H1 (cell line): Measurements from ENCODE around the gene RBCK1. TPM values are rescaled to one million over a fixed set of nuclear protein-coding genes. Genes with fewer than 3 reads are reported as not detected.
A peak's percentile ranks its signal among the peaks of the same experiment; 100 is the strongest.

ENCODE experiments used
- CTCF ChIA-PET: fragments of 300-600 bp; sonication (Branson Sonifier 250); formaldehyde crosslinking; loops from one replicate; lab custom pipeline; 2021; ENCODE audit not compliant: partially characterized antibody; lab: Charles Lee
- POLR2A ChIA-PET: fragments of 300-600 bp; sonication (Branson Sonifier 250); formaldehyde crosslinking; loops from one replicate; lab custom pipeline; 2021; ENCODE audit warnings: inconsistent platforms; ENCODE audit not compliant: partially characterized antibody; lab: Charles Lee
- DNase-seq, 2 experiments: peaks; one replicate each; pipeline versions ENCODE4 v3.0.0 to v3.0.0-alpha.2; 2010 to 2022; ENCODE audit warnings: low spot score in 2 of 2, low read depth in 1 of 2, mixed read lengths in 1 of 2
- FAIRE-seq: peaks from 2 replicates; lab custom pipeline; 2011; peaks lifted over from hg19 to GRCh38; lab: Jason Lieb, UNC
- H2AFZ ChIP-seq: 2 replicates; pipeline ENCODE4 v1.8.1; 2012; ENCODE audit warnings: low read length, inconsistent platforms
- H2AK5ac ChIP-seq: 2 replicates; pipeline ENCODE4 v1.6.1; 2013; ENCODE audit warnings: low read depth, low read length
- H2BK120ac ChIP-seq: replicated peaks from 2 replicates; pipeline ENCODE3; 2013; ENCODE audit warnings: low read depth, low read length, inconsistent platforms
- H2BK12ac ChIP-seq: 2 replicates; pipeline ENCODE4 v1.6.1; 2013; ENCODE audit warnings: low read depth, low read length
- H2BK15ac ChIP-seq: 2 replicates; pipeline ENCODE4 v1.6.1; 2013; ENCODE audit warnings: low read length
- H2BK20ac ChIP-seq: 2 replicates; pipeline ENCODE4 v1.6.1; 2013; ENCODE audit warnings: low read length
- H2BK5ac ChIP-seq: 2 replicates; pipeline ENCODE4 v1.6.1; 2013; ENCODE audit warnings: low read depth, low read length
- H3K14ac ChIP-seq: 2 replicates; pipeline ENCODE4 v1.6.1; 2013; ENCODE audit warnings: inconsistent platforms; ENCODE audit not compliant: insufficient read length
- H3K18ac ChIP-seq: 2 replicates; pipeline ENCODE4 v1.6.1; 2013; ENCODE audit warnings: low read length; ENCODE audit errors: extremely low read depth
- H3K23ac ChIP-seq: 2 replicates; pipeline ENCODE4 v1.6.1; 2013; ENCODE audit warnings: inconsistent platforms; ENCODE audit not compliant: insufficient read length
- H3K23me2 ChIP-seq: 2 replicates; pipeline ENCODE4 v1.6.1; 2013; ENCODE audit warnings: low read depth, low read length
- H3K27ac ChIP-seq: 2 replicates; pipeline ENCODE4 v1.6.1; 2011; ENCODE audit warnings: low read depth, low read length, inconsistent platforms
- H3K27me3 ChIP-seq, 4 experiments: replicated peaks in 1 of 4; 1 replicate in 1 of 4; 2 replicates in 3 of 4; pipeline versions ENCODE4 v1.6.1 to v1.8.1; 2011 to 2013; ENCODE audit warnings: low read length in 3 of 4, mild to moderate bottlenecking in 3 of 4, inconsistent platforms in 2 of 4, mixed read lengths in 2 of 4, moderate library complexity in 1 of 4; ENCODE audit not compliant: control insufficient read depth in 3 of 4, insufficient read depth in 3 of 4; ENCODE audit errors: extremely low read depth in 1 of 4
- H3K36me3 ChIP-seq, 4 experiments: 2 replicates each; pipeline versions ENCODE4 v1.6.1 to v1.8.1; 2011 to 2013; ENCODE audit warnings: mild to moderate bottlenecking in 4 of 4, low read length in 3 of 4, moderate library complexity in 2 of 4, control low read depth in 1 of 4, inconsistent platforms in 1 of 4; ENCODE audit not compliant: insufficient read depth in 4 of 4, control insufficient read depth in 2 of 4
- H3K4ac ChIP-seq: replicated peaks from 2 replicates; pipeline ENCODE3; 2013; ENCODE audit warnings: low read length, low read depth, mixed read lengths, inconsistent platforms; ENCODE audit not compliant: insufficient read length
- H3K4me1 ChIP-seq, 4 experiments: replicated peaks in 1 of 4; 1 replicate in 1 of 4; 2 replicates in 3 of 4; pipeline versions ENCODE4 v1.6.1 to v1.8.1; 2011 to 2013; ENCODE audit warnings: low read length in 3 of 4, inconsistent platforms in 2 of 4, mixed read lengths in 1 of 4; ENCODE audit not compliant: insufficient read depth in 4 of 4, control insufficient read depth in 3 of 4
- H3K4me2 ChIP-seq, 2 experiments: 2 replicates each; pipeline versions ENCODE4 v1.6.1 to v1.8.1; 2011 to 2013; ENCODE audit warnings: low read depth in 2 of 2, low read length in 2 of 2, control low read depth in 1 of 2, inconsistent platforms in 1 of 2, mild to moderate bottlenecking in 1 of 2; ENCODE audit not compliant: insufficient read depth in 1 of 2
- H3K4me3 ChIP-seq, 4 experiments: fragments of 200-600, 300-600 bp in 1 of 4; sonication (generic), shearing (Covaris generic), sonication (Bioruptor Twin) in 1 of 4; 2 replicates each; pipeline versions ENCODE4 v1.5.1 to v1.8.1; 2011 to 2016; ENCODE audit warnings: low read length in 4 of 4, low read depth in 3 of 4, control low read depth in 2 of 4, inconsistent platforms in 2 of 4, mild to moderate bottlenecking in 2 of 4, mixed read lengths in 1 of 4, moderate library complexity in 1 of 4; ENCODE audit not compliant: insufficient read depth in 2 of 4; ENCODE audit errors: extremely low read depth in 1 of 4
- H3K56ac ChIP-seq: replicated peaks from 2 replicates; pipeline ENCODE3; 2013; ENCODE audit warnings: low read depth, mild to moderate bottlenecking, mixed read lengths, low read length, inconsistent platforms; ENCODE audit not compliant: insufficient read length
- H3K79me1 ChIP-seq: 2 replicates; pipeline ENCODE4 v1.6.1; 2013; ENCODE audit warnings: low read depth, low read length, control low read depth
- H3K79me2 ChIP-seq, 2 experiments: 2 replicates each; pipeline versions ENCODE4 v1.6.1 to v1.8.1; 2012 to 2013; ENCODE audit warnings: low read length in 2 of 2, mild to moderate bottlenecking in 2 of 2, inconsistent platforms in 1 of 2; ENCODE audit not compliant: insufficient read depth in 2 of 2, control insufficient read depth in 1 of 2
- H3K9ac ChIP-seq, 4 experiments: replicated peaks in 1 of 4; 1 replicate in 1 of 4; 2 replicates in 3 of 4; pipeline versions ENCODE4 v1.6.1 to v1.8.1; 2011 to 2013; ENCODE audit warnings: low read depth in 3 of 4, low read length in 3 of 4, control low read depth in 2 of 4, mild to moderate bottlenecking in 2 of 4, moderate library complexity in 2 of 4, inconsistent platforms in 1 of 4; ENCODE audit errors: extremely low read depth in 1 of 4
- H3K9me3 ChIP-seq, 2 experiments: 2 replicates each; pipeline versions ENCODE4 v1.6.1 to v1.8.1; 2012 to 2013; ENCODE audit warnings: mild to moderate bottlenecking in 2 of 2, moderate library complexity in 2 of 2, control low read depth in 1 of 2, inconsistent platforms in 1 of 2, low read depth in 1 of 2, low read length in 1 of 2, mixed read lengths in 1 of 2; ENCODE audit not compliant: insufficient read depth in 2 of 2
- H4K20me1 ChIP-seq, 2 experiments: replicated peaks in 1 of 2; 2 replicates each; pipeline versions ENCODE3 to v1.8.1; 2011 to 2013; ENCODE audit warnings: inconsistent platforms in 2 of 2, low read length in 2 of 2, mild to moderate bottlenecking in 1 of 2; ENCODE audit not compliant: insufficient read depth in 2 of 2, control insufficient read depth in 1 of 2
- H4K5ac ChIP-seq: 2 replicates; pipeline ENCODE4 v1.6.1; 2013; ENCODE audit warnings: low read length, low read depth, mixed read lengths, inconsistent platforms; ENCODE audit not compliant: insufficient read length
- H4K8ac ChIP-seq: 2 replicates; pipeline ENCODE4 v1.8.0; 2013; ENCODE audit warnings: mild to moderate bottlenecking, moderate library complexity, low read length, inconsistent platforms; ENCODE audit not compliant: insufficient read depth; ENCODE audit errors: extremely low read depth
- H4K91ac ChIP-seq: replicated peaks from 2 replicates; pipeline ENCODE3; 2013; ENCODE audit warnings: low read length, mixed read lengths, inconsistent platforms; ENCODE audit not compliant: insufficient read length
- ASH2L ChIP-seq: fragments of 200-600, 300-600 bp; sonication (generic); IDR thresholded peaks from one replicate; pipeline ENCODE4 v1.7.1; 2017; ENCODE audit warnings: low read length
- CEBPB ChIP-seq: IDR thresholded peaks from 2 replicates; pipeline ENCODE4 v1.6.1; 2012; ENCODE audit warnings: low read depth, low read length
- GABPA ChIP-seq: IDR thresholded peaks from 2 replicates; pipeline ENCODE4 v1.6.1; 2011; ENCODE audit warnings: mild to moderate bottlenecking, low read length, moderate library complexity, borderline replicate concordance; ENCODE audit not compliant: insufficient read depth
- POLR2A ChIP-seq, 2 experiments: IDR thresholded peaks; 1 replicate in 1 of 2; 2 replicates in 1 of 2; pipeline ENCODE4 v1.6.1; 2011; ENCODE audit warnings: low read depth in 2 of 2, low read length in 2 of 2, mild to moderate bottlenecking in 2 of 2; ENCODE audit errors: control extremely low read depth in 1 of 2
- RBBP5 ChIP-seq: IDR thresholded peaks from 2 replicates; pipeline ENCODE4 v1.7.1; 2012; ENCODE audit warnings: low read depth, mild to moderate bottlenecking, inconsistent platforms, low read length, moderate library complexity, borderline replicate concordance
- TAF1 ChIP-seq: IDR thresholded peaks from 2 replicates; pipeline ENCODE4 v1.6.1; 2011; ENCODE audit warnings: mild to moderate bottlenecking, low read depth, low read length
- TBP ChIP-seq: IDR thresholded peaks from 2 replicates; pipeline ENCODE4 v1.6.1; 2011; ENCODE audit warnings: low read depth, low read length, improper control_type of control experiment
- WGBS, 2 experiments: shearing (Covaris generic) in 1 of 2; methylation state at CpG; one replicate each; pipeline versions ENCODE4 v1.1.6 to v1.1.7; 2013 to 2015; ENCODE audit warnings: low lambda C conversion rate in 2 of 2, mixed read lengths in 2 of 2, inconsistent platforms in 1 of 2, low coverage in 1 of 2, missing lambda C conversion rate in 1 of 2; ENCODE audit not compliant: insufficient replicate concordance in 2 of 2, insufficient coverage in 1 of 2, insufficient read length in 1 of 2; ENCODE audit errors: extremely low coverage in 1 of 2, missing lambda C conversion rate in 1 of 2; 5-methylcytosine and 5-hydroxymethylcytosine counted together
- polyA plus RNA-seq, 7 experiments: library from polyadenylated mRNA; depleted of rRNA in 3 of 7; stranded (reverse) in 5 of 7; unstranded in 2 of 7; fragments of >200 nt in 5 of 7; fragments of 200-250 nt in 2 of 7; gene quantifications; 1 replicate in 5 of 7; 2 replicates in 1 of 7; 4 replicates in 1 of 7; pipeline versions ENCODE4 v1.2.1 to v1.2.3, GENCODE V29; 2011 to 2013; ENCODE audit warnings: missing spikeins in 2 of 7, mixed read lengths in 2 of 7
- total RNA-seq: library from RNA; stranded (reverse); fragmentation: NEBNext Ultra II Directional; extraction: Animal tissue kit (Norgen Biotek cat#: 25700); gene quantifications from 2 replicates; pipeline ENCODE4 v1.2.1, GENCODE V29; 2021
- TF ChIP-seq, protein P1 (sequence below), 3 experiments: IDR thresholded peaks; 1 replicate in 2 of 3; 2 replicates in 1 of 3; pipeline versions ENCODE4 v1.5.1 to v1.6.1; 2011; ENCODE audit warnings: low read length in 3 of 3, mild to moderate bottlenecking in 3 of 3, inconsistent platforms in 2 of 3, low read depth in 1 of 3, moderate library complexity in 1 of 3; ENCODE audit not compliant: insufficient read depth in 1 of 3; ENCODE audit errors: control extremely low read depth in 1 of 3

Gene RBCK1
- total and polyA plus RNA-seq, 2 of the 8 experiments (the other 6 are each of a cell fraction or from before 2014, with no cell fraction given): 43.1 to 54.7 TPM

DNA sequence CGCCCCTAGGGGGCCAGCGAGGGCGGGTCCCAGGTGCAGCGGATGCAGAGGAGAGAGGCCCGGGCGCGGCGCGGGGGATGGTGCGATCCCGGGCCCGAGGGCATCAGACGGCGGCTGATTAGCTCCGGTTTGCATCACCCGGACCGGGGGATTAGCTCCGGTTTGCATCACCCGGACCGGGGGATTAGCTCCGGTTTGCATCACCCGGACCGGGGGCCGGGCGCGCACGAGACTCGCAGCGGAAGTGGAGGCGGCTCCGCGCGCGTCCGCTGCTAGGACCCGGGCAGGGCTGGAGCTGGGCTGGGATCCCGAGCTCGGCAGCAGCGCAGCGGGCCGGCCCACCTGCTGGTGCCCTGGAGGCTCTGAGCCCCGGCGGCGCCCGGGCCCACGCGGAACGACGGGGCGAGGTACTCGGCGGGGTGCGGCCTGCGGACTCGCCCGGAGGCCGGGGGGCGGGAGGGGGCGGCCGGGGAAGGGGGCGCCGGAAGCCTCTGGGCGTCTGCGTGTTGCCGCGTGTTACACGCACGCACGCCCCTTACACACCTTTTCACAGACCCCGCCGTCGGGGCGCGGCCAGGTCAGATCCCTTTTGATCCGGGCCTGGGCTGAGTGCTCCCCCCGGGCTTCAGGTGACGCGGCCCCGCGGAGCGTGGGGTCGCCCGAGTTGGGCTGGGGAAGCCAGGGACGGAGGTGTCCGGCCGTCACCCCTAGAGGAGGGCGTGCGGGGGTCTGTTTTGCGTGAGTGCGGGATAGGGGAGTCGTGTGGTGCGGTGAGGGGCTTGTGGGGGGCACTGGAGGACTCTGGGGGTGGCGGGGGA lies 27.1 kb upstream of the RBCK1 start:
- H2BK5ac ChIP-seq: no peak overlapping the region
- peak overlapping the region; percentile 99 for H4K8ac ChIP-seq
- no peaks in the 10 kb centered on the region for H3K36me3 ChIP-seq
- H3K14ac ChIP-seq: no peak overlapping the region
- DNase-seq (peak in 1 of 2 experiments; percentile 86), FAIRE-seq (no peak)
- H3K9ac ChIP-seq: peak overlapping the region in 2 of 4 experiments; percentile 38 to 44; a peak in 2 of 7 replicates
- peak overlapping the region; percentile 45 to 87 (median 53) for H3K4me3 ChIP-seq
- peaks cover 0 to 3% of the 10 kb centered on the region in 2 experiments; a peak in 1 of 4 replicates for H3K79me2 ChIP-seq
- H3K56ac ChIP-seq: peak overlapping the region; percentile 27
- no peak overlapping the region for H4K5ac ChIP-seq
- no peak overlapping the region for H2BK12ac ChIP-seq
- H2AFZ ChIP-seq: no peak overlapping the region
- no peak overlapping the region for H3K23ac ChIP-seq
- no peak overlapping the region for H2BK15ac ChIP-seq
- H3K4me1 ChIP-seq: peaks cover 0 to 7% (median 1%) of the 10 kb centered on the region in 4 experiments; a peak in 3 of 7 replicates
- H3K23me2 ChIP-seq: peaks cover 7% of the 10 kb centered on the region; the same call in 1 of the 2 replicates
- 2% methylated on average over 50 of the region's 93 CpGs; no CpG with 5 or more reads in 1 of the 2 experiments for WGBS, 2 experiments
- H3K4ac ChIP-seq: no peak overlapping the region
- peak overlapping the region; percentile 32 for H3K18ac ChIP-seq
- H3K79me1 ChIP-seq: no peaks in the 10 kb centered on the region; the same call in 1 of the 2 replicates
- H2BK20ac ChIP-seq: no peak overlapping the region
- H2BK120ac ChIP-seq: no peak overlapping the region
- H2AK5ac ChIP-seq: no peak overlapping the region
- no peaks in the 10 kb centered on the region for H3K9me3 ChIP-seq
- H3K27ac ChIP-seq: no peak overlapping the region
- peaks cover 3 to 6% of the 10 kb centered on the region in 2 experiments for H4K20me1 ChIP-seq
- ChIA-PET CTCF (interaction anchor here (1.1 to 2.6 kb wide), 4 partner anchors 19 to 47 kb away, joined by 3 to 11 read pairs (median 4); no protein-coding TSS in a partner anchor), POLR2A (interaction anchor here (0.6 to 15.2 kb wide), 17 partner anchors 10 to 389 kb away, joined by 3 to 263 read pairs (median 5); partner anchors contain the start of genes NRSN2 and SOX12)
- H3K27me3 ChIP-seq: peaks cover 0 to 15% (median 8%) of the 10 kb centered on the region in 4 experiments; a peak in 5 of 7 replicates
- H3K4me2 ChIP-seq: peak overlapping the region; percentile 61 to 92
- no peak overlapping the region for H4K91ac ChIP-seq
- TF ChIP-seq ASH2L (peak; percentile 67), RBBP5 (0 out of 2 replicates have a peak, but pooled peaks have one; percentile 33), TBP (no peak; the same call in 1 of the 2 replicates), CEBPB (peak; percentile 72), TAF1 (peak; percentile 40; the same call in 1 of the 2 replicates), GABPA (0 out of 2 replicates have a peak, but pooled peaks have one; percentile 66), POLR2A (IDR thresholded peaks at IDR 0.05; ENCODE audit: control extremely low read depth in 1 of 2, low read depth in 2 of 2, low read length in 2 of 2) (peak in 1 of 2 experiments; percentile 45; a peak in 1 of 3 replicates)
- TF ChIP-seq, protein P1, sequence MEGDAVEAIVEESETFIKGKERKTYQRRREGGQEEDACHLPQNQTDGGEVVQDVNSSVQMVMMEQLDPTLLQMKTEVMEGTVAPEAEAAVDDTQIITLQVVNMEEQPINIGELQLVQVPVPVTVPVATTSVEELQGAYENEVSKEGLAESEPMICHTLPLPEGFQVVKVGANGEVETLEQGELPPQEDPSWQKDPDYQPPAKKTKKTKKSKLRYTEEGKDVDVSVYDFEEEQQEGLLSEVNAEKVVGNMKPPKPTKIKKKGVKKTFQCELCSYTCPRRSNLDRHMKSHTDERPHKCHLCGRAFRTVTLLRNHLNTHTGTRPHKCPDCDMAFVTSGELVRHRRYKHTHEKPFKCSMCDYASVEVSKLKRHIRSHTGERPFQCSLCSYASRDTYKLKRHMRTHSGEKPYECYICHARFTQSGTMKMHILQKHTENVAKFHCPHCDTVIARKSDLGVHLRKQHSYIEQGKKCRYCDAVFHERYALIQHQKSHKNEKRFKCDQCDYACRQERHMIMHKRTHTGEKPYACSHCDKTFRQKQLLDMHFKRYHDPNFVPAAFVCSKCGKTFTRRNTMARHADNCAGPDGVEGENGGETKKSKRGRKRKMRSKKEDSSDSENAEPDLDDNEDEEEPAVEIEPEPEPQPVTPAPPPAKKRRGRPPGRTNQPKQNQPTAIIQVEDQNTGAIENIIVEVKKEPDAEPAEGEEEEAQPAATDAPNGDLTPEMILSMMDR (IDR thresholded peaks at IDR 0.05; ENCODE audit: control extremely low read depth in 1 of 3, insufficient read depth in 1 of 3, low read depth in 1 of 3, low read length in 3 of 3): no peak
